Measurements from ENCODE around the gene VEGFC. TPM values are rescaled to one million over a fixed set of nuclear protein-coding genes. Genes with fewer than 3 reads are reported as not detected.
A peak's percentile ranks its signal among the peaks of the same experiment; 100 is the strongest.

VEGFC gene
- polyA plus RNA-seq, 1 of the 3 experiments (the other 2 are of a cell fraction): 81.9 TPM

DNA sequence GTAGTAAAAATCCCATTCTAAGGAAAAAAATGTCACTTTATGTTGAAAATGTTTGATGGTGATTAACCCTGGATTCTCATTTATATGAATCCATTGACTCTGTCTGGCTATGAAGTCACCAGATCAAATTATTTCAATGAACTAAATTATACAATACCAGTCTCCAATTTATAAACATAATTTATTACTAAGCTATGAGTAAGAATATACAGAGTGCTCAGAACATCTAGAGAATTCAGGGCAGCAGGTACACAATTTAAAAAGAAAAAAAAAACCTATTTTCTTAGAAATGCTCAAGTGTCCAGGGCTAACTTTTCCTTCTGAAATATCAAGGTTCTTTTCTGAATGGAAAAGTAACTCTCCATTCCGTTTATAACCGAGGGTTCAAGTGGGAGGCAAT is 48.6 kb downstream of the VEGFC start:
- POLR2A ChIA-PET: no interaction called here
- no peak for TF ChIP-seq EP300 (IDR thresholded peaks at IDR 0.05; ENCODE audit: borderline replicate concordance in 1 of 2, low read depth in 1 of 2, low read length in 1 of 2)
- no peak for TF ChIP-seq CHD2 (IDR thresholded peaks at IDR 0.05; ENCODE audit: low read length, partially characterized antibody)
- Histone ChIP-seq H3F3A (replicated peaks; ENCODE audit: insufficient read depth) (peaks cover 57% of the 10 kb centered on the region), H3K9me3 (no peaks in the 10 kb centered on the region), H3K9me2 (no peaks in the 10 kb centered on the region), H3K4me3 (ENCODE audit: low read depth in 2 of 2, low read length in 1 of 2) (no peak overlapping the region), H3K27ac (ENCODE audit: low read depth in 2 of 2, low read length in 1 of 2) (peak overlapping the region; percentile 43 to 67; a peak in 3 of 4 replicates), H3K36me3 (replicated peaks in 1 of 2; ENCODE audit: control insufficient read depth in 1 of 2, insufficient read depth in 2 of 2, low read length in 1 of 2) (peaks cover 0 to 29% of the 10 kb centered on the region in 2 experiments), H3K27me3 (ENCODE audit: insufficient read depth) (no peaks in the 10 kb centered on the region), H3K79me2 (ENCODE audit: insufficient read depth) (peaks cover 94% of the 10 kb centered on the region), H3K4me1 (ENCODE audit: control insufficient read depth in 1 of 2, insufficient read depth in 2 of 2, low read depth in 1 of 2, low read length in 1 of 2) (peaks cover 4 to 34% of the 10 kb centered on the region in 2 experiments), H4K20me1 (ENCODE audit: insufficient read depth) (peaks cover 89% of the 10 kb centered on the region), H3K9ac (no peak overlapping the region; the same call in 1 of the 2 replicates), H3K4me2 (no peak overlapping the region; the same call in 1 of the 2 replicates), H2AFZ (ENCODE audit: low read depth) (no peak overlapping the region)
- no peak for DNase-seq
- CTCF ChIA-PET: no interaction called here
- 30% methylated on average over 2 of the region's 2 CpGs for WGBS (ENCODE audit: low lambda C conversion rate)

GRCh38 chr4:176742211-176742610 is 50.5 kb downstream of the VEGFC start:
- WGBS (ENCODE audit: low lambda C conversion rate): 72% methylated on average over 6 of the region's 6 CpGs
- Histone ChIP-seq H4K20me1 (ENCODE audit: insufficient read depth) (peaks cover 91% of the 10 kb centered on the region), H3K9me3 (no peaks in the 10 kb centered on the region), H3K27ac (ENCODE audit: low read depth in 2 of 2, low read length in 1 of 2) (peak overlapping the region in 1 of 2 experiments; percentile 52; a peak in 2 of 4 replicates), H3K4me2 (peak overlapping the region; percentile 22), H3F3A (replicated peaks; ENCODE audit: insufficient read depth) (peaks cover 64% of the 10 kb centered on the region), H3K36me3 (replicated peaks in 1 of 2; ENCODE audit: control insufficient read depth in 1 of 2, insufficient read depth in 2 of 2, low read length in 1 of 2) (peaks cover 0 to 22% of the 10 kb centered on the region in 2 experiments), H3K4me3 (ENCODE audit: low read depth in 2 of 2, low read length in 1 of 2) (no peak overlapping the region), H3K9ac (no peak overlapping the region), H3K79me2 (ENCODE audit: insufficient read depth) (peaks cover 94% of the 10 kb centered on the region), H3K4me1 (ENCODE audit: control insufficient read depth in 1 of 2, insufficient read depth in 2 of 2, low read depth in 1 of 2, low read length in 1 of 2) (peaks cover 4 to 33% of the 10 kb centered on the region in 2 experiments), H3K27me3 (ENCODE audit: insufficient read depth) (no peaks in the 10 kb centered on the region), H2AFZ (ENCODE audit: low read depth) (no peak overlapping the region), H3K9me2 (no peaks in the 10 kb centered on the region)
- DNase-seq: no peak
- TF ChIP-seq FOXJ3 (CRISPR knock-in tag; IDR thresholded peaks at IDR 0.05) (no peak), RXRA (IDR thresholded peaks at IDR 0.05; ENCODE audit: borderline replicate concordance, low read depth) (no peak), YY1 (IDR thresholded peaks at IDR 0.05; ENCODE audit: low read depth) (no peak), GABPA (IDR thresholded peaks at IDR 0.05; ENCODE audit: low read depth) (no peak), PBX3 (IDR thresholded peaks at IDR 0.05) (no peak), TAF1 (IDR thresholded peaks at IDR 0.05; ENCODE audit: borderline replicate concordance, low read depth, low read length) (no peak), USF2 (IDR thresholded peaks at IDR 0.05; ENCODE audit: borderline replicate concordance, low read depth, low read length) (no peak)
- ChIA-PET CTCF (no interaction called here), POLR2A (no interaction called here)

- ChIA-PET POLR2A (no interaction called here), CTCF (no interaction called here)
- Histone ChIP-seq H3K9me3 (no peaks in the 10 kb centered on the region; the same call in 1 of the 2 replicates), H2AFZ (ENCODE audit: low read depth) (no peak overlapping the region), H4K20me1 (ENCODE audit: insufficient read depth) (peaks cover 89% of the 10 kb centered on the region), H3K79me2 (ENCODE audit: insufficient read depth) (peaks cover 93% of the 10 kb centered on the region), H3K27me3 (ENCODE audit: insufficient read depth) (no peaks in the 10 kb centered on the region), H3K36me3 (replicated peaks in 1 of 2; ENCODE audit: control insufficient read depth in 1 of 2, insufficient read depth in 2 of 2, low read length in 1 of 2) (peaks cover 0 to 26% of the 10 kb centered on the region in 2 experiments), H3K9ac (no peak overlapping the region; the same call in 1 of the 2 replicates), H3K27ac (ENCODE audit: low read depth in 2 of 2, low read length in 1 of 2) (peak overlapping the region; percentile 11 to 52; a peak in 3 of 4 replicates), H3K4me2 (peak overlapping the region; percentile 11; the same call in 1 of the 2 replicates), H3K4me1 (ENCODE audit: control insufficient read depth in 1 of 2, insufficient read depth in 2 of 2, low read depth in 1 of 2, low read length in 1 of 2) (peaks cover 4 to 26% of the 10 kb centered on the region in 2 experiments), H3F3A (replicated peaks; ENCODE audit: insufficient read depth) (peaks cover 59% of the 10 kb centered on the region), H3K4me3 (ENCODE audit: low read depth in 2 of 2, low read length in 1 of 2) (no peak overlapping the region), H3K9me2 (no peaks in the 10 kb centered on the region)
- DNase-seq: no peak
- WGBS (ENCODE audit: low lambda C conversion rate): 40% methylated on average over 4 of the region's 4 CpGs
- TF ChIP-seq TAF1 (IDR thresholded peaks at IDR 0.05; ENCODE audit: borderline replicate concordance, low read depth, low read length) (no peak), ZBTB33 (IDR thresholded peaks at IDR 0.05; ENCODE audit: borderline replicate concordance, low read depth) (no peak), YY1 (IDR thresholded peaks at IDR 0.05; ENCODE audit: low read depth) (no peak), CHD2 (IDR thresholded peaks at IDR 0.05; ENCODE audit: low read length, partially characterized antibody) (no peak)
- TF ChIP-seq, protein P1, sequence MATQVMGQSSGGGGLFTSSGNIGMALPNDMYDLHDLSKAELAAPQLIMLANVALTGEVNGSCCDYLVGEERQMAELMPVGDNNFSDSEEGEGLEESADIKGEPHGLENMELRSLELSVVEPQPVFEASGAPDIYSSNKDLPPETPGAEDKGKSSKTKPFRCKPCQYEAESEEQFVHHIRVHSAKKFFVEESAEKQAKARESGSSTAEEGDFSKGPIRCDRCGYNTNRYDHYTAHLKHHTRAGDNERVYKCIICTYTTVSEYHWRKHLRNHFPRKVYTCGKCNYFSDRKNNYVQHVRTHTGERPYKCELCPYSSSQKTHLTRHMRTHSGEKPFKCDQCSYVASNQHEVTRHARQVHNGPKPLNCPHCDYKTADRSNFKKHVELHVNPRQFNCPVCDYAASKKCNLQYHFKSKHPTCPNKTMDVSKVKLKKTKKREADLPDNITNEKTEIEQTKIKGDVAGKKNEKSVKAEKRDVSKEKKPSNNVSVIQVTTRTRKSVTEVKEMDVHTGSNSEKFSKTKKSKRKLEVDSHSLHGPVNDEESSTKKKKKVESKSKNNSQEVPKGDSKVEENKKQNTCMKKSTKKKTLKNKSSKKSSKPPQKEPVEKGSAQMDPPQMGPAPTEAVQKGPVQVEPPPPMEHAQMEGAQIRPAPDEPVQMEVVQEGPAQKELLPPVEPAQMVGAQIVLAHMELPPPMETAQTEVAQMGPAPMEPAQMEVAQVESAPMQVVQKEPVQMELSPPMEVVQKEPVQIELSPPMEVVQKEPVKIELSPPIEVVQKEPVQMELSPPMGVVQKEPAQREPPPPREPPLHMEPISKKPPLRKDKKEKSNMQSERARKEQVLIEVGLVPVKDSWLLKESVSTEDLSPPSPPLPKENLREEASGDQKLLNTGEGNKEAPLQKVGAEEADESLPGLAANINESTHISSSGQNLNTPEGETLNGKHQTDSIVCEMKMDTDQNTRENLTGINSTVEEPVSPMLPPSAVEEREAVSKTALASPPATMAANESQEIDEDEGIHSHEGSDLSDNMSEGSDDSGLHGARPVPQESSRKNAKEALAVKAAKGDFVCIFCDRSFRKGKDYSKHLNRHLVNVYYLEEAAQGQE (IDR thresholded peaks at IDR 0.05; ENCODE audit: low read depth, low read length): no peak
These were observed 51.5 kb downstream of the VEGFC start for GRCh38 chr4:176741253-176741652.

Data from SK-N-SH (cell line).